GM21723 (cell line): ENCODE measurements around the gene NSMCE1.
"Not testable (repeated sequence)": the region's sequence is repeated elsewhere in the genome, so short reads cannot be mapped to it uniquely, and the experiment has no call there.

Experiments
- ATAC-seq: cut with Tn5 transposase; IDR thresholded peaks from one replicate; pipeline ENCODE4 v1.9.1; 2021; ENCODE audit warnings: mild to moderate bottlenecking, moderate library complexity; ENCODE audit not compliant: unreplicated experiment

The NSMCE1 gene

DNA sequence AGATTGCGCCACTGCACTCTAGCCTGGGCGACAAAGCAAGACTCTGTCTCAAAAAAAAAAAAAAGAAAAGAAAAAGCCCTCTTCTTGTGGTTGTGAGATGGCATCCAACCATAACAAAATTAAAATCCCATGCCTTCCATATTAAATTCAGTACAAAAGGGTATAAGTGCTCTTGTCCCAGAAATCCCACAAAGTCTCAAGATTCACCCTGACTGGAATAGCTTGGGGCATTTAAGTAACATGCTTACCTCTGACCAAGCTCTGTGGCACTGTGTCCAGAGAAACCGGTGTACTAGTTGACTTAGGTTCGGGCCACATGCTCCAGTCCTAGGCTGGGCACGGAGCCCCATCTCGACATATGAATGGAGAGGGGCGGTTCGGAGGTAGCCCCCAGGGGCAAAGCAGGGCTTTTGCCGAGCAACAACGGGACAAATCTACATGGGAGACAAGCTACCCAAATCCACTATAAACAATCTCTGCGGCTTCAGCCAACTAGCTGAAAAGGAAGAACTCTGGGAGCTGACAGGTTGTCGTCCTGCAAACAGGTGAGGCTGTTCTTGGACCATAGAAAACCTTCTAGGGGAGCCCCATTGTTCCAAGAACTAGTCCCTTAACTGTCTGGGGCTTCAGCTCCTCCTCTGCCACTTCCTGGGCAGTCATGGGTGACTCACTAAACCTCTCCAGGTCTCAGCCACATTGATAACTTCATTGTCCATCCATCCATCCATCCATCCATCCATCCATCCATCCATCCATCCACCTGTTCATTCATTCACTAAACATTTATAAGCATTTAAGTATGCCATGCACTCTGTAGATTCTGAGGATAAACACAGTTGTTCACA, 34.9 kb upstream of the NSMCE1 start:
- ATAC-seq = no peak

GRCh38 chr16:27302126-27302525, 33.6 kb upstream of the NSMCE1 start:
- ATAC-seq = no peak

GRCh38 chr16:27301236-27301861, 32.8 kb upstream of the NSMCE1 start:
- peak; percentile 52 for ATAC-seq

GRCh38 chr16:27298132-27298531, 29.6 kb upstream of the NSMCE1 start:
- ATAC-seq = no peak

DNA sequence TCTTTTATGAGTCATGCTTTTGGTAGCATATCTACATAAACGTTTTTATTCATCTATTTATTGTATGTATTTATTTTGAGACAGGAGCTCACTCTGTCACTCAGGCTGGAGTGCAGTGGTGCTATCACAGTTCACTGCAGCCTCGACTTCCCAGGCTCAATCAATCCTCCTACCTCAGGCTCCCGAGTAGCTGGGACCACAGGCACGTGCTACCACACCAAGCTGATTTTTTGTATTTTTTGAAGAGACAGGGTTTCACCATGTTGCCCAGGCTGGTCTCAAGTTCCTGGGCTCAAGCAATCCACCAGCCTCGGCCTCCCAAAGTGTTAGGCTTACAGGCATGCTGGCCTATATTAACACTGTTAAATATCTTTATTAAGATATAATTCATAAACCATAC, 24.8 kb upstream of the NSMCE1 start:
- ATAC-seq = no peak

- ATAC-seq = no peak
Measured at GRCh38 chr16:27291722-27292240, 23.2 kb upstream of the NSMCE1 start.

DNA sequence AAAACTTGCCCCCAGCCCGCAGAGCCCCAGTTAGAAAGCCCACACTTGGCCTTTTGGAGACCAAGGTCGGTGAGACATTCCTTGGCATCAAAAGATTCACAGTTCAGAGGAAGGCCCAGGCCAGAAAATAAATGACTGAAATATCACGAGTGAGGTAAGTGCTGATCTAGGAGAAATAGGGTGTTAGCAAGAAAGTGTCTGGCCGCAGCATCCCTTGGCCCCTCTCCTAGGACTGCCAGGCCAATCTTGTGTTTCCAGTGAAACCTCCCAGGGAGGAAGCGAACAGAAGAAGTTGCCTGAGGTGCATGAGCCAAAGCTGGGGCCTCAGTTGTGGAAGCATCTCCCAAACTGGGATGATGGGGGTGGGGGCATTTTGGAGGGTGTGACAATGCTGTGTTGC, 22.5 kb upstream of the NSMCE1 start:
- no peak for ATAC-seq

DNA sequence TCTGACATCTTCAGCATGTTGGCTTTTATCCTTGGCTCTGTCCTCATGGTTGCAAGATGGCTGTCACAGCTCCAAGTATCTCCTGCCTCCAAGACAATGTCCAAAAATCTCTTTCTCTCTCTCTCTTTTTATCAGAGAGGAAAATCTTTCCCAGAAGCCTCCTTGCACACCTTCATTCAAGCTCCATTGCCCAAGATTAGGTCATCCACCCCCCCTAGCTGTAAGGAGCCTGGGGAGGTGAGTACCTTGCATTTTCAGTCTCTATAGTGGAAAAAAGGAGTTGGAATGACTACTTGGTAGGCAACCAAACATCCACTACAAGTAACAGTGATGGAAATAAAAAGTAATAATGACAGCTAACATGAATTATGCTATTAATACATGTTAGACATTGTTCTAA, 22.0 kb upstream of the NSMCE1 start:
- ATAC-seq = no peak

DNA sequence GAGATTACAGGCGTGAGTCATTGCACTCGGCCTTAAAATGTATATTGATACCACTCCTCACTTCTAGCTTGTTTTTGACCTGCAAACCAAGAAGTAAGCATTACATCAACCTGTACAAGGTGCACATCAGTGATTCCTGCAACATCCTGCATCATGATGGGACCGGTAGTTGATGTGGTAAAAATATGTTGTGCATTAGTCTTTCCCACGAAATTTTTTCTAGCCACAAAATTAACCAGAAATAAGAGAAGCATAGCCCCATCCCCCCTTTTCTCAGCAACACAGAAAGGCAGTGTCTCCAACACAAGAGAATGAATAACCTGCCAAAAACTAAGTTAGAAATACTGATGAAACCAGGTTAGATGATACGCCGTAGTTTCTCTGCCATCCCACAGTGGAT, 21.1 kb upstream of the NSMCE1 start:
- ATAC-seq = no peak

DNA sequence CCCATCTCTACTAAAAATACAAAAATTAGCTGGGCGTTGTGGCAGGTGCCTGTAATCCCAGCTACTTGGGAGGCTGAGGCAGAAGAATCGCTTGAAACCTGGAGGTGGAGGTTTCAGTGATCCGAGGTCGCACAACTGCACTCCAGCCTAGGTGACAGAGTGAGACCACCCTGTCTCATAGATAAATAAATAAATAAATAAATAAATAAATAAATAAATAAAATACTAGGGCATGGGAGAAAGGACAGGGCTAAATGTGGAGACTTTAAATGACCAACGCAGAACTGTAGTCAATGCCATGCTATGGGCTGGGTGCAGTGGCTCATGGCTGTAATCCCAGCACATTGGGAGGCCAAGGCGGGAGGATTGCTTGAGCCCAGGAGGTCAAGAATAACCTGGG, 19.7 kb upstream of the NSMCE1 start:
- not testable (repeated sequence) for ATAC-seq

- ATAC-seq = no peak
Measured at GRCh38 chr16:27287887-27288286, 19.3 kb upstream of the NSMCE1 start.

DNA sequence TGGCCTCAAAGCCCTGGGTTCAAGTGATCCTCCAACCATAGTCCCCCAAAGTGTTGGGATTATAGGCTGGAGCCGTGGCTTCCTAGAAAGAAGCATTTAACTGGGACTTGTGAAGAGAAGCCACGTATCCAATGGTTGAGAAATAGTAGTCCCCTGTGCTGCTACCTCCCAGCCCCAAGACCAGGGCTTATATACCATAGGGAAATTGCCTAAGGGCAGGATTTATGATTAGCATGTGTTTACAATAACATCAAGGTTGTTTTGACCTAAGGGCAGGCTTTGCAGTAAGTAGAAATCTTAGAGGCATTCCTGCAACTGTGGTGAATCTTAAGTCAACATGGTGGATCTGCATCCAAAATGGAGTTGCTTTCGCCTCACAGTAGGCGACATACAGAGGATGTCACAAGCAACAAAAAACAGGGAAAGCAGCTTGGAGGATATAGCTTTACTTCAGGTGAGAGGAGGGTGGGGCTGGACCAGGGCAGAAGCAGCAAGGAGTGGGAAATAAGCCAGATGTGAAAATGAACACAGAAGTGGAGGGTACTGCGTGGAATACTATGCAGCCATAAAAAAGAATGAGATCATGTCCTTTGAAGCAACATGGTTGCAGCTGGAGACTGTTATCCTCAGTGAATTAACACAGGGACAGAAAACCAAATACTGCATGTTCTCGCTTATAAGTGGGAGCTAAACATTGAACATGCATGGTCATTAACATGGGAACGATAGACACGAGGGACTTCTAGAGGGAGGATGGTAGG, 18.7 kb upstream of the NSMCE1 start:
- ATAC-seq = no peak

DNA sequence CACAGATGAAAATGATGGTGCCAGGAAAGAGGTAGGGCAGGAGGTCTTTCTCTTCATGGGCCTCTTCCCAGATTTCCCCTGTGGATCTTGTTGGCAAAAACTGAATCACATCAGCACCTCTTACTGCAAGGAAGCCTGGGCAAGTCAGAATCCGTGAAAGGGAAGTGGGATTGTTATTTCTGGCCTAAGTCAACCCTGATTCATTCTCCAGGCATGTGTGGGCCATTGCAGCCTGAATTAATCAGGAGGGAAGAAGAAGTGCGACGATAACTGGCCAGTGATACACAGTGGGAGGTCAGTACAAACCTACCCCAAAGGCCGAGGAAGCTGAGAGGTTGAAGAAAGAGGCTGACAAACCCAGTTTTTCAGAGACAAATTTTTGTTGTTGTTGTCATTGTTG, 17.9 kb upstream of the NSMCE1 start:
- no peak for ATAC-seq

GRCh38 chr16:27285676-27286196, 17.2 kb upstream of the NSMCE1 start:
- ATAC-seq = no peak

DNA sequence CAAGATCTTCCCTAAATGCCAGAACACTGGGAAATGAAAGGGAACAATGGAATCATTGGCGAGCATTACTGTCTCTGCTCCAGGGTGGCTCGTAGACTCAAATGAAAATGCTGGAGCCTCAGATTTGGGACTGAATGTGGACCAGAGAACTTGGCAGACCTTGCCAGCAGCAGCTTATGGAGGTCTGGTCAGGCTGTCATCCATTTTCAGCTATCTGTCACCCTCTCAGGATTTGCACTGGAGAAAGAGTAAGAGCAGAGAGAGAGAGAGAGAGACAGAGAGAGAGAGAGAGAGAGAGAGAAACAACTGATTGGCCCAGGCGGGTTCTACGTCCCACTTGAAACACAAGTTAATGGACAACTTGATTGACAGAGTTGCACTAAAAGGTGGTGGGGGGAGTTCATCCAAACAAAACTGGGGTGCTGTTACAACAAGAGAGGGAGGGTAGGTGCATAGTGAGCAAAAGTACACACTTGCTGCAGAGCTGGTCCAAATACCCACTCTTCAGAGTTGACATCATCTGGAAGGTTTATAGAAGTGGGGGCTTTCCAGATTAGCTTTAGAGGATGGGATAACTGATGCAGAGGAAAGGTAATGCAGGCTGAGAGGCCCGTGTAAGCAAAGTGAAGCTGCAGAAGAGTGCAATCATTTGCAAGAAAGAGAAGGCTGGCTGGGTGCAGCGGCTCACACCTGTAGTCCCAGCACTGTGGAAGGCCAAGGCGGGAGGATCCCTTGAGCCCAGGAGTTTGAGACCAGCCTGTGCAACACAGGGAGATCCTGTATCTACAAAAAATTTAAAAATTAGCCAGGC, 16.5 kb upstream of the NSMCE1 start:
- no peak for ATAC-seq

- ATAC-seq = no peak
Measured at GRCh38 chr16:27281243-27281642, 12.7 kb upstream of the NSMCE1 start.

DNA sequence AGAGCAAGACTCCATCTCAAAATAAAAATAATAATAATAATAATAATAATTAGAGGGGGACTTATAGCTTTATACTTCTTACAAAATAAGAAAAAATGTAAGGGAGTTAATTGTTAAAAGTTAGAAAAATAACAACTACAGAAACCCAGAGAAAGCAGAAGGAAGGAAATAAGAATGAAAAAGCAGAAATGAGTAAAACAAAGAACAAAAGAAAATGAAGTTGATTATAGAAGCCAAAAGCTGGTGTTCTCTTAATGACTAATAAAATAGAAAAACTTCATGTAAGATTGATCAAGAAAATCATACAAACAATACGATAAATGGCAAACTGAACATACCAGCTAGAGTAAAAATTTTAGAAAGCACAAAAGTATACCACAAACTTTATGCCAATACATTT, 6.8 kb upstream of the NSMCE1 start:
- no peak for ATAC-seq

DNA sequence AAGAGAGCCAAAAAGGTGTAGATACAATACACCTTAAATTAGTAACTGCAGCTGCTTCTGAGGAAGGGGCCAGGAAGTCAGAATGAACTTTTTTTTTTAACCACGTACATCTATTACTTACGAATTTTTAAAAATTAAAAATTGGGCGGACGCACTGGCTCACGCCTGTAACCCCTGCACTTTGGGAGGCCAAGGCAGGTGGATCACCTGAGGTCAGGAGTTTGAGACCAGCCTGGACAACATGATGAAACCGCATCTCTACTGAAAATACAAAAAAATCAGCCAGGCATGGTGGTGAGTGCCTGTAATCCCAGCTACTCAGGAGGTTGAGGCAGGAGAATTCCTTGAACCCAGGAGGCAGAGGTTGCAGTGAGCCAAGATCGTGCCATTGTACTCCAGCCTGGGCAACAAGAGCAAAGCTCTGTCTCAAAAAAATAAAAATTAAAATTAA, 5.9 kb upstream of the NSMCE1 start:
- not testable (repeated sequence) for ATAC-seq

DNA sequence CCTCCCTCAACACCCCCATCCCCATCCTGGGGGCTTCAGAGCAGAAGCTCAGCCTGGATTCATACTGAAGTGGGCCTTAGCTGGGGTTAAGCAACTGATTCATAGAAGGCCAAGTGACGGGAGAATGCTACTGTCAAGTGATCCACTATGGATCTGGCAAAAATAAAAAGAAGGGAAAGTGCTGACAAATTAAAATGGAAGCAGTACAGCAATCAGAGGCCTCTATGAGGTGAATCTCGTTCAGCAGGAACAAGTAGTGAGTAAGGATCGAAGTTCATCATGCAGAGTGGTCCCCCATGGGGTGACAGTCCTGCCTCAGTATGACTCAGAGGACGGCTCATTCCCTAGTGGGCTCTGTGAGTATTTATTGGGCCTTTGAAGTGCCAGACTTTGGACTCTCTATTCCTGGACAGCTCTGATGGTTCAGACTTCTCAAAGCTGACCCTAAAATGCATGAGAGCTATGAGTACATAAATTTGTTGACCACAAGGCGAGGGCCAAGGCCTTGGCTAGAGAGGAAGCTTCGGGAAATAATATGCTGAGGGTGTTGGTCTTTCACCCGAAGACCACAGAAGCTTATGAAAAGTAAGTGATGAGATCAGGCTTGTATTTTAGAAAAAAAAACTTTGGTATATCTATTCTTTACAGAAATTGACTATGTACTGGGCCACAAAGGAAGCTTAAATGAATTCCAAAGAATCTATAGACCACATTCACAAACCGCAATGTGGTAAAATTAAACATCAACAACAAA, 5.3 kb upstream of the NSMCE1 start:
- ATAC-seq = no peak

DNA sequence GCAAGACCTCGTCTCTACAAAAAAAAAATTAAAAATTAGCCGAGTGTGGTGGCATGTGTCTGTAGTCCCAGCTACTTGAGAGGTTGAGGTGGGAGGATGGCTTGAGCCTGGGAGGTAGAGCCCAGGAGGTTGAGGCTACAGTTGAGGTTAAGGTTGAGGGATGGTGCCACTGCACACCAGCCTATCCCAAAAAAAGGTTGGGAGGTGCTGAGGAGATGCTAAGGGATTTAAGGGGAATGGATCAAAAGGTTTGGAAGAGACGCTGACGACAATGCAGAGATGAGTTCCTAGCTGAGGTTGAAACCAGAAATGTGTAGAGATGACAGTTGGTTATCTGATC, 4.7 kb upstream of the NSMCE1 start:
- no peak for ATAC-seq
